Hepatocyte (in vitro differentiated cells): Measurements from ENCODE around the gene TENT5C. TPM values are rescaled to one million over a fixed set of nuclear protein-coding genes. Genes with fewer than 3 reads are reported as not detected.

Experiments
- DNase-seq: peaks from one replicate; pipeline ENCODE4 v3.0.0-alpha.2; 2016; ENCODE audit warnings: low spot score
- H2AFZ ChIP-seq: fragments of 200-600 bp; sonication (generic); 2 replicates; pipeline ENCODE4 v1.6.0; 2016; ENCODE audit warnings: antibody characterized with exemption, mild to moderate bottlenecking
- H3K27ac ChIP-seq: fragments of 200-600 bp; sonication (generic); 2 replicates; pipeline ENCODE4 v1.5.1; 2016; ENCODE audit warnings: mild to moderate bottlenecking
- H3K27me3 ChIP-seq: fragments of 200-600 bp; sonication (generic); 2 replicates; pipeline ENCODE4 v1.6.1; 2016
- H3K36me3 ChIP-seq: fragments of 200-600 bp; sonication (generic); replicated peaks from 2 replicates; pipeline ENCODE4 v1.5.1; 2016; ENCODE audit warnings: low read depth; ENCODE audit not compliant: insufficient read depth
- H3K4me1 ChIP-seq: fragments of 200-600 bp; sonication (generic); 2 replicates; pipeline ENCODE4 v1.5.1; 2016; ENCODE audit warnings: mild to moderate bottlenecking, moderate library complexity; ENCODE audit not compliant: insufficient read depth
- H3K4me2 ChIP-seq: fragments of 200-600 bp; sonication (generic); 2 replicates; pipeline ENCODE4 v1.6.0; 2016
- H3K4me3 ChIP-seq: fragments of 200-600 bp; sonication (generic); 2 replicates; pipeline ENCODE4 v1.5.1; 2016; ENCODE audit warnings: mild to moderate bottlenecking
- H3K79me2 ChIP-seq: fragments of 200-600 bp; sonication (generic); 2 replicates; pipeline ENCODE4 v1.6.0; 2017; ENCODE audit warnings: mild to moderate bottlenecking
- H3K9me2 ChIP-seq: fragments of 200-600 bp; sonication (generic); replicated peaks from 2 replicates; pipeline ENCODE4 v1.6.0; 2017; ENCODE audit warnings: mild to moderate bottlenecking; ENCODE audit not compliant: insufficient read depth
- H3K9me3 ChIP-seq: fragments of 200-600 bp; sonication (generic); 2 replicates; pipeline ENCODE4 v1.5.1; 2016; ENCODE audit warnings: low read depth, mild to moderate bottlenecking
- H4K20me1 ChIP-seq: fragments of 200-600 bp; sonication (generic); 2 replicates; pipeline ENCODE4 v1.6.0; 2016; ENCODE audit warnings: mild to moderate bottlenecking; ENCODE audit not compliant: insufficient read depth, poor library complexity, severe bottlenecking
- CTCF ChIP-seq: fragments of 200-600 bp; sonication (generic); IDR thresholded peaks from 2 replicates; pipeline ENCODE4 v1.5.1; 2016; ENCODE audit warnings: antibody characterized with exemption, mild to moderate bottlenecking; ENCODE audit not compliant: poor library complexity
- EZH2 ChIP-seq: fragments of 200-600 bp; sonication (generic); IDR thresholded peaks from 2 replicates; pipeline ENCODE4 v1.6.1; 2016; ENCODE audit warnings: antibody characterized with exemption, mild to moderate bottlenecking, borderline replicate concordance
- EZH2phosphoT487 ChIP-seq: fragments of 200-600 bp; sonication (generic); IDR thresholded peaks from one replicate; pipeline ENCODE4 v1.6.1; 2018; ENCODE audit warnings: antibody characterized with exemption, mild to moderate bottlenecking, low read depth, moderate library complexity; ENCODE audit not compliant: unreplicated experiment, severe bottlenecking
- WGBS: methylation state at CpG from one replicate; pipeline ENCODE4 v1.1.6; 2016; ENCODE audit warnings: low lambda C conversion rate; ENCODE audit errors: missing lambda C conversion rate; 5-methylcytosine and 5-hydroxymethylcytosine counted together
- polyA plus RNA-seq: library from polyadenylated mRNA; unstranded; fragments of >200 nt; fragmentation: Nextera tagmentation; extraction: Ambion mirVana; gene quantifications from 2 replicates; pipeline ENCODE4 v1.2.1, GENCODE V29; 2016
- total RNA-seq: library from RNA; depleted of rRNA; stranded (reverse); fragments of >200 nt; gene quantifications from 2 replicates; pipeline ENCODE4 v1.2.3, GENCODE V29; 2014

The TENT5C gene
- total and polyA plus RNA-seq, 2 experiments from 2014 or later: 2.5 to 4.1 TPM

DNA sequence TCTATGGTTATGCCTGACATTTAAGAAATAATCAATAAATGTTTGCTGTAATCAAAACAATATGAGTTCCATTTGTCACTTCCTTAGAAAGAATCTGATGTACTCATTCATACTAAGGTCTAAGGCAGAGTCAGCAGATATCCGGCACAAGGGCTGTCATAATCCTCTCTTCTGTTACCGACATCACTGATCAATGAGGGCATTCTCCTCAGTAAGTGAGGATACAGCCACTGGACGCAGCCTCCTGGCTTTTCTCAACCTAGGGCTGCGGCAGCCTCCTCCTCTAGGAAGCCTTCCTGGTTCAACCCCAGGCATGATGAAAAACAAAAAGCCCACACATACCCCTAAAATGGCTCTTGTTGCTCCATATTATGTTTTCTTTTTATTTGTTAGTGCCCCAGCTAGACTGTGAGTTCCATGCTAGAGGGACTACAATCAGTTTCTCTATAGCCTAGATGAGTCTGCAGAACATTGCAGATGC is 40.7 kb upstream of the TENT5C start:
- Histone ChIP-seq H3K4me3 (no peak overlapping the region), H3K4me2 (no peak overlapping the region), H3K27me3 (no peaks in the 10 kb centered on the region), H2AFZ (no peak overlapping the region), H4K20me1 (no peaks in the 10 kb centered on the region), H3K27ac (no peak overlapping the region), H3K4me1 (peaks cover 15% of the 10 kb centered on the region), H3K79me2 (no peaks in the 10 kb centered on the region), H3K36me3 (no peaks in the 10 kb centered on the region), H3K9me3 (no peaks in the 10 kb centered on the region), H3K9me2 (no peaks in the 10 kb centered on the region)
- WGBS: 92% methylated on average over 4 of the region's 4 CpGs
- DNase-seq: no peak
- no peak for TF ChIP-seq CTCF
- no peak for TF ChIP-seq EZH2phosphoT487
- TF ChIP-seq EZH2: no peak

GRCh38 chr1:117565745-117566455 is 39.9 kb upstream of the TENT5C start:
- Histone ChIP-seq H3K79me2 (no peaks in the 10 kb centered on the region), H4K20me1 (no peaks in the 10 kb centered on the region), H2AFZ (no peak overlapping the region), H3K27ac (no peak overlapping the region), H3K27me3 (no peaks in the 10 kb centered on the region), H3K36me3 (no peaks in the 10 kb centered on the region), H3K9me2 (no peaks in the 10 kb centered on the region), H3K9me3 (no peaks in the 10 kb centered on the region), H3K4me2 (no peak overlapping the region), H3K4me1 (peaks cover 15% of the 10 kb centered on the region), H3K4me3 (no peak overlapping the region)
- 91% methylated on average over 8 of the region's 8 CpGs for WGBS
- DNase-seq: no peak
- TF ChIP-seq CTCF: no peak

- no peak overlapping the region for H3K4me2 ChIP-seq
- no peaks in the 10 kb centered on the region for H4K20me1 ChIP-seq
- no peaks in the 10 kb centered on the region for H3K9me2 ChIP-seq
- no peak overlapping the region for H3K4me3 ChIP-seq
- DNase-seq: no peak
- WGBS: 89% methylated on average over 3 of the region's 3 CpGs
- no peak overlapping the region for H3K27ac ChIP-seq
- no peak overlapping the region for H2AFZ ChIP-seq
- H3K79me2 ChIP-seq: no peaks in the 10 kb centered on the region
- no peaks in the 10 kb centered on the region for H3K36me3 ChIP-seq
- H3K9me3 ChIP-seq: no peaks in the 10 kb centered on the region
- no peak for TF ChIP-seq EZH2phosphoT487
- no peak for TF ChIP-seq CTCF
- no peak for TF ChIP-seq EZH2
- no peaks in the 10 kb centered on the region for H3K27me3 ChIP-seq
- H3K4me1 ChIP-seq: peaks cover 18% of the 10 kb centered on the region
Measured at GRCh38 chr1:117566556-117566955, 39.3 kb upstream of the TENT5C start.

DNA sequence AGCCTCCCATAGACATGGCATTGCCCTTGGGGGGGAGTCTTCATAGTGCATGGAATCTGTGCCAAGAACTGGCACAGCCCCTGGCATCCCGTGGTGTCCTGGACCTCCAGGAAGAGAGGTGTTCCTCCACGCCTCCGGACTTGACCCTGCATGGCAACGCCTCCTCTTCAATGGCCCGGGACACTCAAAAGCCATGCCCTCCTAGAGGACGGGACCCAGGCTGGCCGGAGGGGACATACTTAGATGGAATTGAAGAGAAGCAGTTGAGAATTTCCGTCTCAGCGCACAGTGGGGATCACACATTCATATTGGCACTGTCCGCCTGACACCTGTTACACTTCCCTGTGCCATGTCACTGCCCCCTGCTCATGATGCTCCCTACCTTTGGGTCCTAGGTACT is 38.4 kb upstream of the TENT5C start:
- Histone ChIP-seq H3K9me3 (no peaks in the 10 kb centered on the region), H3K79me2 (no peaks in the 10 kb centered on the region), H3K4me2 (no peak overlapping the region), H3K4me1 (peaks cover 14% of the 10 kb centered on the region), H3K27me3 (no peaks in the 10 kb centered on the region), H3K9me2 (no peaks in the 10 kb centered on the region), H2AFZ (no peak overlapping the region), H3K36me3 (no peaks in the 10 kb centered on the region), H4K20me1 (no peaks in the 10 kb centered on the region), H3K4me3 (no peak overlapping the region), H3K27ac (no peak overlapping the region)
- 98% methylated on average over 10 of the region's 10 CpGs for WGBS
- TF ChIP-seq EZH2phosphoT487 (no peak), EZH2 (no peak), CTCF (no peak)
- DNase-seq: no peak
